Renal cortical epithelial cell (primary cell): ENCODE measurements around the gene BCCIP. TPM values are rescaled to one million over a fixed set of nuclear protein-coding genes. Genes with fewer than 3 reads are reported as not detected.

Source experiments
- DNase-seq: peaks from one replicate; pipeline ENCODE4 v3.0.0-alpha.2; 2011; ENCODE audit warnings: low read depth
- total RNA-seq: library from RNA; depleted of rRNA; stranded (reverse); fragments of >200 nt; gene quantifications from 2 replicates; pipeline ENCODE4 v1.2.3, GENCODE V29; 2014

BCCIP gene
- 46.4 and 71.1 TPM in 2 replicates for total RNA-seq

GRCh38 chr10:125822878-125823662, at the start of gene BCCIP, which contains the start of gene UROS:
BCCIP (plus strand) TSS chr10:125823546; CDS start chr10:125823558, 12 bp downstream.
UROS (minus strand) TSS chr10:125823258; CDS start chr10:125816499, 6,759 bp downstream.
- peak; percentile 72 for DNase-seq

DNA sequence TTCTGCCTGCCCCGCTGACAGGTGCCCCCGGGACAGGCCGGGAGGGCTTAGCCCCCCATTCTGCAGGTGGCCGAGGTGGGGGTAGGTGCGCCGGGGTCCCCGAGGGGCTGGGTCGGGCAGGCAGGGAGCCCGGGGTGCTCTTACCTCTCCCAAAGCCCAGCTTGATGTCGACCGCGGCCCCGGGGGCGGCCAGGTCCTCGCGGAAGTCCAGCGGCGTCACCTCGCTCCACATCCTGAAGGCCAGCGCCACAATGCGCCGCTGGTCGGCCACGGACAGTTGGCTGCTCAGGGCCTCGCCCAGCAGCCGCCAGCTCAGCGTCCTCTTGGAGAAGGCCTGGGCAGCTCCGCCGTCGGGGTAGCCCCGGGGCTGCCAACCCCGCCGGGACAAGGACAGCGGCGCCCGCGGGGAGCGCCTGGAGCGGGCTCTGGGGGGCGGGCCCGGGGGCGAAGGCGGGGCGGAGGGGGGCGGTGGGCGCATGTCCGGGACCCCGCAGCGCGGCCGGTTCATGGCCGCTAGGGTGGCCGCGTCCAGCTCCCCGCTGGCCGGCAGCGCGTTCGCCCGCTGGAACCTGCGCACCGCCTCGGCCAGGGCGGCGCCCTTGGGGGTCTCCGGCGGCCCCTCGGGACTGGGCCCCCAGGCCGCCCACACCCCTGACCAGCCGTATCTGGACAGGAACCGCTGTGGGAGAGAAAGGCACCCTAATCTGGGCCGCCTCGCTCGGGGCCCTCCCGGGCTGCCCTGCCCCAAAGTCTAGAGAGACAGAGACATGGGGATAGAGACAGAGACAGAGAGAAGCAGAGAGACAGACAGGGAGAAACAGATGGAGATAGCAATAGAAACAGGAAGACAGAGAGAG, 49.4 kb upstream of the BCCIP start:
- DNase-seq: no peak

DNA sequence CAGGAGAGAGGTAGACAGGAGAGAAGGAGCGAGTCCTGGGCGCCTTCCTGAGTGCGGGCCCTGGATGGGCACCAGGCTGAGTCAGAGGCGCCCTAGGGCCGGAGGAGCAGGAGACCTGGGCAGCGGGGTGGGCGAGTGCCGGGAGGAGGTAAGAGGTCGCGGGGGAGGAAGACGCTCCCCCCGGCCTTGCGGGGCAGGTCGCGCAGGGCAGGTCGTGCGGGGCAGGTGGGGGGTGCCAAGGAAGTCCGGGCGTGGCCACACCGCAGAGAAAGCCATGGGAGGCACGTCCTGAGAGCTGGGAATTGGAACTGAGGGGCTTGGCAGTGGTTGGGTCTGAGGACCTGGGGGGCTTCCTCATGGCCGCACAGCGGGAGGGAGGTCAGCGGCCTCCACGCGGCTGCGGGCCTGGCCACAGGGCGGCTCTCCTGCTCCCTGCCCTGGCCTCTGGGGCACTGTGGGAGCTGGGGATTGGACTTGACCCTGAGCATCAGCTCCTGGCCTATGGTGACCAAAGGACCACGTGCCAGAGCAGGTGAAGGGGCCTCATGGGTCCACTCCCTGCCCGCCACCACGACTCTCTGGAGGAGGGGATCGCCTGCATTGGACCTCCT, 48.7 kb upstream of the BCCIP start:
- DNase-seq: no peak

DNA sequence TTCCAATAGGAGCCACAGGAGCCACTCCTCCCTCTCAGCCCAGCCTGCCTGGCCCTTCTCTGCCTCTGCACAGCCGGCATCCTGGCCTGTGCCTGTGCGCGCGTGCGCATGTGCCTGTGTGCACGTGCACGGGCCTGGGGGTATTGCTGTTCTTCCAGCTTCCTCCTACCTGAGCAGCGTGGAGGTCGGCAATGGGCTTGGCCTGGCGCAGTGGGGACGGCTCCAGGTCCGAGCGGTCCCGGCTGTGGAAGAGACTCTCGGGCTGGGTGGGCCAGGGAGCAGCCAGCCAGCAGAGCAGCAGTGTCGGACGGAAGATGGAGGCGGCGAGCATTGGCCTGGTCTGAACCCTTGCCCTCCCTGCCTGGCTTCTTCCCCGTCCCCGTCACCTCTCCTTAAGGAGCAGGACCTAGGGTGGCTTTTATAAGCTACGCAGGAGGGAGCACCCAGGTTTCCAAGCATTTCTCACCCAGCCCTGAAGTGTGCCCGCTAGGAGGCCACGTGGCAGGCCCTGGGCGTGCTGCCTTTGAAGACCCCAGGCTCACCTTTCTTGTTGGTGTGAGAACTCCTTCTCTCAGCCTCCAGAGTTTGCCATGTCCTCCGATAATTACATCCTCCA, 47.7 kb upstream of the BCCIP start, which contains the start of gene MMP21:
Gene MMP21, minus strand, starts transcription at position 331 of the 616 bp plus-strand sequence. Its CDS starts 0 bp downstream, at position 331.
- no peak for DNase-seq

DNA sequence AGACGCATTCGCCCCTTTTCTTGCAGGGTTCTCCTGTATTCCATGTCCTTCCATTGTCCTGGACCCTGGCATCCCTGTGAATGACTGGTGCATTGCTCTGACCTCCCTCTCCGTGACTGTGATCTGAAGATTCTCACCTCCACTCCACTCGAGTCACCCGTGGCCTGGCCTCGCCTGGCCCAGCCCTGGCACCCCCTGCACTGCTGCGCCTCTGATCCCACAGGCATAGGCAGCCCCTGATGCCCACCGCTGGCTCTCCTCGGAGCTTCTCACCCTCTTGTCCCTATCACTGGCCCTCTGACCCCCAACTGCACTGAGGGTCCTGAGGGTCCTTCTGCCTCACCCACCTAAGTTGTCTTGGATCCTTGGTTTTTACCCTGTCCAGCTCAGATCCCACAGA, 45.5 kb upstream of the BCCIP start:
- DNase-seq: no peak

DNA sequence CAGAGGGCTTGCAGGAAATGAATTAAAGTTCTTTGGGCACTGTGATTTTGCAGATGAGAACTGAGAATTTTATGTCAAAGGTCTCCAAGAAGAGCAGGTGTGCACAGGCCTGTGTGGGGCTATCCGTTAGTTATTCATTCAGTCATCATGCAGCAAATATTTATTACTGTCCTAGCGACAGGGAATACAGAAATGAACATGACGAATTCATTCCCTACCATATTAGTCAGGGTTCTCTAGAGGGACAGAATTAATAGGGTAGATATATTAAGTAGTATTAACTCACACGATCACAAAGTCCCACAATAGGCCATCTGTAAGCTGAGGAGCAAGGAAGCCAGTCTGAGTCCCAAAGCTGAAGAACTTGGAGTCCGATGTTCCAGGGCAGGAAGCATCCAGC, 44.8 kb upstream of the BCCIP start:
- DNase-seq: no peak

- DNase-seq: peak; percentile 21
Measured at GRCh38 chr10:125779403-125780327, 43.7 kb upstream of the BCCIP start.

DNA sequence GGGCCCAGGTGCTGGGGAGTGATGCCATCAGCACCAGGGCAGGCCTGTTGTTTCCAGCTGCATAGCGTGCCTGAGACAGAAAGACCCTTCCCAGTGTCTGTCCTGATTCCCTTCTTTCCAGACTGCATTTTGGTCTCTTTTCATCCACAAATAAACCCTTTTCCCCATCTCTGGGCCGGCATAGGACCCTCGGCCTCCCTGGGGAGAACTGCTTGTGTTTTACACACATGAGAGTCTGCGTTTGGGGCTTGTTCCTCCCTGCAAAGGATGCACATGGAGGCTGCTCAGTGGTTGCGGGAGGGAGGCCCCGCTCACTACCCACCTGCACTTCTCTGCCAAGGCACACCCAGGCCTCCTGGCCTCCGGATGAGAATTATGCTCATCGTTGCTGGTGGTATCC, 42.0 kb upstream of the BCCIP start:
- DNase-seq: no peak

DNA sequence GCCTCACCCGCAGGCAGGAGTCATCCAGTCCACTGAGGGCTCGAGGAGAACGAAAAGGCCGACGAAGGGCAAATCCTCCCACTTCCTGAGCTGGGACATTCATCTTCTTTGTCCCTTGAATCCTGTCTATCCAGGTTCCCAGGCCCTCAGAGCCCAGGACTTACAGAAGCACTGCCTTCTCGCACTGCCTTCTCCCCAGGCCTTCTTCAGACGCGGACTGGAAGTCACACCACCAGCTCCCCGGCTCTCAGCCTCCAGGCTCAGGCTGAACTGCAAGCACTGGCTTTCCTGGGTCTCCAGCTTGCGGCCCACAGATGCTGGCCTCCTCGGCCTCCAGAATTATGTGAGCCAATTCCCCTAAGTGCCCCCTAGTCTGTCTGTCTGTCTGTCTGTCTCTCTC, 41.3 kb upstream of the BCCIP start:
- DNase-seq: no peak

DNA sequence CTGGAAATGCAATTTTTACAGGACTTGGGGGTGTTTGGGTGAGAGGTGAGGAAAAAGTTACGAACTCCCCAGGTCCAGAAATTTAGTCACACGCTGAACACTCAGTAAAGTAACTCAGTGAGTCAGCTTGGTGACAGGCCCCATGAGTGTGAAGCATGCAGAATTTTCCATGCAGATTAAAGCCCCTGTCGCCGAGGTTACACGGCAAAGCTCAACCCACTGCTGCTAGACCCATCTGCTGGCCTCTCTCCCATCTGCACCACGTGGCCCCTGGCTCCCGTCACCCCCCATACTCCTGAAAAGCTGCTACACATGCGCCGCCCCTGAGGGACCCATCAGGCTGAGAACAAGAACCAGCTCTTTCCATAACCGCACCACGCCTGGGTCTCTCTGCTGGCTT, 40.7 kb upstream of the BCCIP start:
- no peak for DNase-seq

DNA sequence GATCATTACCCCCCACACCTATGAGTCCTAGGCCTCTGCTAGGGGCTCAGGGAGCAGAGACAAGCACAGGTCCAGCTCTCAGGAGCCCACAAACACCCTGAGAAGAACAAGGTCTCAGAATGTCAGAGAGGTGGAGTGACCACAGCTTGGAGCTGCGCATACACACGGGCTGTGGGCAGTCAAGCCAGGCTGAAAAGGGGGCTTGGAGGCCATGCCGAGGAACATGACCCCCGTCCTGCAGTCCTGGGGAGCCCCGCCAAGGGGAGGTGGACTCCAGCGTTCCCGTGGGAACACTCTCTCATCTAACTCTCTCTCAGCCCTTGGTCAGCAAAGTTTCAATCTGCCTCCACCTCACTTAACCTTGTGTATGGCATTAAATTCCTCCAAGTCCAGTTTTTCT, 39.9 kb upstream of the BCCIP start:
- no peak for DNase-seq

DNA sequence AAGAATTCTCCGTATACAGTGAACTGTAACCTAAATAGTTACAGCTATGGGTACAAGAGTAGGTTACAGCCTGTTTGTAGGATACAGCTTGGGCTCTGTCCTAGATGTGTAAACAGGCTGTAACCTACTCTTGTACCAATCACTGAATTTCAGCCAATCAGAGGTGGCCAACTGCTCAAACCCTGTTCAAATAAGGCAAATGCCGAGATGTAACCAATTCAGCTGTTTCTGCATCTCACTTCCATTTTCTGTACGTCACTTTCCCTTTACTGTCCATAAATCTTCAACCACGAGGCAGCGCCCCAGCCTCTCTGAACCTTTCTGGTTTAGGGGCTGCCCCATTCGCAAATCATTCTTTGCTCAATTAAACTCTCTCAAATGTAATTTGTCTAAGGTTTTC, 39.4 kb upstream of the BCCIP start:
- no peak for DNase-seq

DNA sequence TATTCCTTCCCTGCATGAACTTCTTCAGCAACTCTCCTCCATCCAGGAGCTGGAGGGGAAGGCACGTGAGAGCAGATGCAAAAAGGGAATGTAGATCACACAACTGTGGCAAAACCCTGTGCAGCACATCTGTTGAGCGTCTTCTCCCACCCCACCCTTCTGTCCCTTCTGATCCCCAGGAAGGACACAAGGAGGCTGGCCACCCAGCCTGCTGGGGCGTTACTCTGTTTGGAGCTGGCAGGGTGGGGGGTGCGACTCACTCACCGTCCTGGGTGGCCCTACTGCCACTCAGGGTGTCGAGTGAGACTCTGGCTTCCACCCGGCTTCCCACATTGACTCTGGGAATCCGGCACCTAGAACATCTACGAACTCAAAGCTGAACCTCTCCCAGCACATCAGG, 37.6 kb upstream of the BCCIP start:
- no peak for DNase-seq

DNA sequence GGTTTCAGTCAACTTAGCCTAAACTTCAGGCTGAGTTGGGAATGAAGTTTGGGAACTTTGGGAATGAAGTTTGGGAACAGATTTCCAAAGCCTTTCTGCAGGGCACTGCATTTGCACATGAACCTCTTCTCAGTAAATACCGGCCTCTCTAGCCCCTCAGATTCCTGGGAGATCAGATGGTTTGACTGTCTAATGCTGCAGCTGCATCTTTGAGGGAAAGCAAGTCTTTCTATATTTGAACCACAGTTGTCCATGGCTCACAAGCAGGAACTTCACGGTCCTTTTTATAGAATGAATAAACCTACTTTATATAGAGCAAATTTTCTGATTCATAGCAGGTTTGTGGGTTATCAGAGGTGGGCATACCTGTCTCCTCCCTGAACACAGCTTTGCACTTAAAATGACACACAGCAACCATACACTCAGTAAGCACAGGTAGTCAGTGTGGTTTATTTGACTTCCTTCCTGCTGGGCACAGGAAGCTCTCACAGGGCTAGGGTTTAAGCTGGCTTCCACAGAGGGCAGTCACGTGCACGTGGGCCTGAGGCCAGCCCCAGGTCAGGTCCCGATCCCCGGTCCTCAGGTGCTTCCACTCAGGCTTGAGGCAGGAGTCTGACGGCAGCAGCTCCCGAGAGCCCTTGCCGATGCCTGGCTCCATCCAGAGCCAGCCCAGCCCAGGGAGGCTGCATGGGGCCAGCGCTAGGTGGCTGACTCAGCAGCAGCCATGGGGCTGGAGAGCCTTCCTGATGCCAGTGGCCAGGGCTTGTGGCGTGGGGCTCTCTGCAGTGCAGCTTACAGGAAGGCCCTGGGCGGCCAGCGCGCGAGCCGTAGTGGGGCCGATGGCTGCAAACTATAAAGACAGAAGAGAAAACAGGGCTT, 35.0 kb upstream of the BCCIP start:
- no peak for DNase-seq

DNA sequence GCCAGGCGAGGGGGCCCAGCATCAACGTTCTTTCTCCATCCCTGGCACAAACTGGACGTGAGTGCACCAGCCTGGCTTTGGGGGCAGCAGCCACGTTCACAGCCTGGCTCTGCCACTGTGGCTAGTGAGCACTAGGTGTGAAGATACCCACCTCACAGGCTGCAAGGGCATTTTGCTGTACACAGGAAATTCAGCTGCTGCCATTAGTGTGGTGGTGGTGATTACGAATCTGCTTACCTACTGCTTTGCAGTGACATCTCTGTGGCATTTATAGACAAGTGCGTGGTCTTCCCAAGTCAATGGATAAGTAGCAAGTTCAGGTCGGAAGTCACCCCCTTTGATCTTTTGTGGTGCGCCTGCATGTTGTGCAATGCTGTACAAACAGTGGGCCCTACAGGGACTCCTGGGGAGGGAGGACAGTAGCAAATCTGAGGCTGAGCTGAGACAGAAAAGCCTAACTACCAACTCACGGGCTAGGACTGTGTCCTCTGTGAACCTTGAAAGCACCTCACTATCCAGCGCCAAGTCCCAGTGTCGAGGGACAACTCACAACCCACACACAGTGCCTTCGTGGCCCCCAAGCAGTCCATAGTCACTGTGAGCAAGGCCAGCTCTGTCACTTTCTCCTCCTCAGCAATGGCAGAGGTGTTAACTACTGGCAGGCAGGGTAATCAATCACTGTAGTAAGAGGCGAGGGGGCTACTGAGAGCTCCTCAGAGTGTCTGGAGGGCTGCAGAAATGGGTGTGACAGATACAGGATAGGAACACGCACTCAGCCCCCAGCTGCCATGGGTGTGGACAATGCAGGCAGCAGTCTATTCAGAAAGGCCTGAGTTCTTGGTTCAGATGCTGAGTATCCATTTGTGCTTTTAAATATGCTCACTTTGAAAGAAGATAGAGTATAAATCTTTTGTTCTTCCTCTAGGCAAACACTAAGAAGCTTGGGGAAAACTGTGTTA, 30.7 kb upstream of the BCCIP start:
- no peak for DNase-seq

GRCh38 chr10:125795128-125795527, 28.2 kb upstream of the BCCIP start:
- DNase-seq: peak; percentile 51

DNA sequence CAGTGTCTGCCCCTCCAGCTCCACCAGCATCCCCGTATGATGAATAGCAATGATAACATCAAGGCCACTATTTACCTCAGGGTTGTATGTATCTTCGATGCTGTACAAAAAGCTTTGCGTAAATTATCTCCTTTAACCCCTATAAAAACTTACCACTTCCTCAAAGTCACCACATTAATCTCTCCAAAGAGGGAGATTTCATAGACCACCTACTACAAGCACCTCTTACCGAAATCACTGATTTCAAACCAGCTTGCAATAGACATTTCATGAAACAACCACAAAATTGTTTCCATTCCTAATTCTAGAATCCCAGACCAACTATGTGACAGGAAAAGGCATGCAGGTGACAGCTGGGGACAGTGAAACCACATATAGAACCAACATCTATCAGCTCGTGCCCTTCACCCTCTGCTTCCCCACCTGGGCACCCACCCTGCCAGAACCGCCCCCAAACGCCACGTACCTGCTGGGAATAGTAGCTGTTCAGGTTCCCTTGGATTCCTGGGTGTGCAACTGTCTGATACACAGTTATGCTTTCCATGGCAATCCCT, 27.6 kb upstream of the BCCIP start:
- no peak for DNase-seq

DNA sequence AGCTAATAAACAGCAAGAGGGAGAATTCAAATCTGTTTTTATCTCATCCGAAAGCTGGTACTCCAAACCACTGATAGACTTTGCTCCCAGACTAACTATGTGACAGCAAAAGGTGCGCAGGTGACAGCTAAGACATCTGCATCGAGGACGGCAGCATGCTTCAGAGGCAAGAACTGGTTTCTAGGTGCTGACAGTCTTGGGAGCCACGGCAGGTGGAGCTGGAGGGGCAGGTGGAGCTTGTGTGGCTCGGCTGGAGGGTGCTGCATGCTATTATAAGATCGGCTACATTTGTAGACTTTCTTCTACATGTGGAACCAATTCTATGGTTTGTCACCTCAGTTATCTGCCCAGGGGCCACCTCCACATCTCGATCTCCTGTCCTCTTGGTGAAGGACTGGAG, 25.9 kb upstream of the BCCIP start:
- no peak for DNase-seq
